Endodermal cell (in vitro differentiated cells): ENCODE results near the gene NUDT22. TPM values are rescaled to one million over a fixed set of nuclear protein-coding genes. Genes with fewer than 3 reads are reported as not detected.

Experiments used
- DNase-seq: peaks from one replicate; pipeline ENCODE4 v3.0.0-alpha.2; 2017
- H3K27ac ChIP-seq: 2 replicates; pipeline ENCODE4 v1.5.1; 2013; ENCODE audit warnings: mild to moderate bottlenecking, low read depth, low read length, moderate library complexity
- H3K27me3 ChIP-seq: 2 replicates; pipeline ENCODE4 v1.6.1; 2013; ENCODE audit warnings: mild to moderate bottlenecking, low read length, moderate library complexity; ENCODE audit not compliant: insufficient read depth, control insufficient read depth, poor library complexity, severe bottlenecking
- H3K36me3 ChIP-seq: 2 replicates; pipeline ENCODE4 v1.7.0; 2013; ENCODE audit warnings: mild to moderate bottlenecking, low read length, moderate library complexity; ENCODE audit not compliant: control insufficient read depth, insufficient read depth
- H3K4me1 ChIP-seq: one replicate; pipeline ENCODE4 v1.7.0; 2013; ENCODE audit warnings: low read length; ENCODE audit not compliant: control insufficient read depth, insufficient read depth
- H3K4me3 ChIP-seq: 2 replicates; pipeline ENCODE4 v1.5.1; 2013; ENCODE audit warnings: mild to moderate bottlenecking, low read length, moderate library complexity
- H3K9ac ChIP-seq: 2 replicates; pipeline ENCODE4 v1.6.1; 2013; ENCODE audit warnings: mild to moderate bottlenecking, low read length, moderate library complexity; ENCODE audit not compliant: poor library complexity, severe bottlenecking; ENCODE audit errors: extremely low read depth
- H3K9me3 ChIP-seq: 2 replicates; pipeline ENCODE4 v1.6.1; 2013; ENCODE audit warnings: mild to moderate bottlenecking, low read length, moderate library complexity; ENCODE audit not compliant: control insufficient read depth
- H3K27ac Mint-ChIP-seq: 2 replicates; pipeline ENCODE4 v1.8.0; 2020; ENCODE audit warnings: mixed read lengths
- H3K27me3 Mint-ChIP-seq: 2 replicates; pipeline ENCODE4 v1.8.0; 2021; ENCODE audit warnings: mild to moderate bottlenecking, mixed read lengths; ENCODE audit not compliant: insufficient read depth
- H3K36me3 Mint-ChIP-seq: 2 replicates; pipeline ENCODE4 v1.8.0; 2020; ENCODE audit warnings: low read depth, mixed read lengths
- H3K4me1 Mint-ChIP-seq: 2 replicates; pipeline ENCODE4 v1.8.0; 2020; ENCODE audit warnings: mixed read lengths
- H3K4me3 Mint-ChIP-seq: 2 replicates; pipeline ENCODE4 v1.8.0; 2020; ENCODE audit warnings: mild to moderate bottlenecking, moderate library complexity, mixed read lengths
- H3K9me3 Mint-ChIP-seq: 2 replicates; pipeline ENCODE4 v1.8.0; 2020; ENCODE audit warnings: mild to moderate bottlenecking, mixed read lengths
- CTCF ChIP-seq: fragments of 200-600 bp; sonication (generic); conservative IDR thresholded peaks from 2 replicates; pipeline ENCODE4 v1.5.0; 2021; ENCODE audit warnings: antibody characterized with exemption, mild to moderate bottlenecking
- WGBS, 2 experiments: methylation state at CpG; one replicate each; pipeline versions ENCODE4 v1.1.5 to v1.1.7; 2013; ENCODE audit warnings: missing lambda C conversion rate in 2 of 2, mixed read lengths in 1 of 2; ENCODE audit not compliant: insufficient coverage in 1 of 2, insufficient read length in 1 of 2; 5-methylcytosine and 5-hydroxymethylcytosine counted together
- total RNA-seq, 2 donors: library from RNA; stranded (reverse); fragmentation: NEBNext Ultra II Directional in 1 of 2; extraction: Animal tissue kit (Norgen Biotek cat#: 25700) in 1 of 2; gene quantifications; 2 replicates in 1 of 2; 3 replicates in 1 of 2; pipeline ENCODE4 v1.2.1, GENCODE V29; 2021

Gene NUDT22
- total RNA-seq, 2 donors from 2014 or later = 54.4 to 55.9 TPM

GRCh38 chr11:64255135-64256128 lies 29.4 kb downstream of the NUDT22 start:
- Histone ChIP-seq H3K27me3 (no peaks in the 10 kb centered on the region), H3K9me3 (no peaks in the 10 kb centered on the region), H3K4me3 (no peak overlapping the region), H3K4me1 (no peaks in the 10 kb centered on the region), H3K36me3 (peaks cover 51% of the 10 kb centered on the region), H3K9ac (no peak overlapping the region), H3K27ac (no peak overlapping the region)
- H3K9me3 Mint-ChIP-seq = no peaks in the 10 kb centered on the region
- H3K27me3 Mint-ChIP-seq = no peaks in the 10 kb centered on the region
- H3K27ac Mint-ChIP-seq = no peak overlapping the region
- H3K4me3 Mint-ChIP-seq = no peak overlapping the region
- TF ChIP-seq CTCF = no peak
- no peak for DNase-seq
- H3K4me1 Mint-ChIP-seq = peaks cover 7% of the 10 kb centered on the region
- peaks cover 38% of the 10 kb centered on the region for H3K36me3 Mint-ChIP-seq
- 92 to 95% methylated on average over 27 to 35 of the region's 35 CpGs for WGBS, 2 experiments

- Histone ChIP-seq H3K27ac (no peak overlapping the region), H3K27me3 (no peaks in the 10 kb centered on the region), H3K36me3 (peaks cover 56% of the 10 kb centered on the region), H3K4me3 (no peak overlapping the region), H3K9me3 (no peaks in the 10 kb centered on the region), H3K4me1 (no peaks in the 10 kb centered on the region), H3K9ac (no peak overlapping the region)
- no peak for DNase-seq
- TF ChIP-seq CTCF = no peak
- H3K27ac Mint-ChIP-seq = no peak overlapping the region
- peaks cover 40% of the 10 kb centered on the region for H3K36me3 Mint-ChIP-seq
- no peak overlapping the region for H3K4me3 Mint-ChIP-seq
- H3K4me1 Mint-ChIP-seq = peaks cover 5% of the 10 kb centered on the region
- H3K9me3 Mint-ChIP-seq = no peaks in the 10 kb centered on the region
- WGBS, 2 experiments = 95 to 96% methylated on average over 3 to 15 of the region's 15 CpGs
- no peaks in the 10 kb centered on the region for H3K27me3 Mint-ChIP-seq
Observed at GRCh38 chr11:64256300-64256699, 30.2 kb downstream of the NUDT22 start.

- no peak overlapping the region for H3K4me3 ChIP-seq
- Mint-ChIP-seq H3K4me1 (peaks cover 5% of the 10 kb centered on the region), H3K4me3 (no peak overlapping the region), H3K27ac (no peak overlapping the region), H3K9me3 (no peaks in the 10 kb centered on the region), H3K27me3 (no peaks in the 10 kb centered on the region), H3K36me3 (peaks cover 55% of the 10 kb centered on the region)
- WGBS, 2 experiments = 94 to 95% methylated on average over 24 of the region's 24 CpGs
- no peaks in the 10 kb centered on the region for H3K4me1 ChIP-seq
- H3K27ac ChIP-seq = no peak overlapping the region
- H3K27me3 ChIP-seq = no peaks in the 10 kb centered on the region
- no peaks in the 10 kb centered on the region for H3K9me3 ChIP-seq
- H3K9ac ChIP-seq = no peak overlapping the region
- no peak for TF ChIP-seq CTCF
- no peak for DNase-seq
- H3K36me3 ChIP-seq = peaks cover 66% of the 10 kb centered on the region
Observed at GRCh38 chr11:64258356-64258755, 32.3 kb downstream of the NUDT22 start.
